H1 (cell line): ENCODE measurements around the gene ASXL1. TPM values are rescaled to one million over a fixed set of nuclear protein-coding genes. Genes with fewer than 3 reads are reported as not detected.

Source experiments
- MAFK ChIP-seq: IDR thresholded peaks from 2 replicates; pipeline ENCODE4 v1.6.1; 2012; ENCODE audit warnings: low read depth, mild to moderate bottlenecking, improper control_type of control experiment, low read length
- POLR2A ChIP-seq, 2 experiments: IDR thresholded peaks; 1 replicate in 1 of 2; 2 replicates in 1 of 2; pipeline ENCODE4 v1.6.1; 2011; ENCODE audit warnings: low read depth in 2 of 2, low read length in 2 of 2, mild to moderate bottlenecking in 2 of 2; ENCODE audit errors: control extremely low read depth in 1 of 2
- RNF2 ChIP-seq: fragments of 200-900, 300-1000 bp; sonication (generic); IDR thresholded peaks from 2 replicates; pipeline ENCODE4 v1.7.1; 2016; ENCODE audit warnings: borderline replicate concordance, low read depth, mild to moderate bottlenecking, antibody characterized with exemption, low read length; ENCODE audit not compliant: poor library complexity, severe bottlenecking; ENCODE audit errors: missing control alignments
- polyA plus RNA-seq, 7 experiments: library from polyadenylated mRNA; depleted of rRNA in 3 of 7; stranded (reverse) in 5 of 7; unstranded in 2 of 7; fragments of >200 nt in 5 of 7; fragments of 200-250 nt in 2 of 7; gene quantifications; 1 replicate in 5 of 7; 2 replicates in 1 of 7; 4 replicates in 1 of 7; pipeline versions ENCODE4 v1.2.1 to v1.2.3, GENCODE V29; 2011 to 2013; ENCODE audit warnings: missing spikeins in 2 of 7, mixed read lengths in 2 of 7
- total RNA-seq: library from RNA; stranded (reverse); fragmentation: NEBNext Ultra II Directional; extraction: Animal tissue kit (Norgen Biotek cat#: 25700); gene quantifications from 2 replicates; pipeline ENCODE4 v1.2.1, GENCODE V29; 2021
- TF ChIP-seq, protein P1 (sequence below): fragments of 300-600 bp; sonication (generic); IDR thresholded peaks from 2 replicates; pipeline ENCODE4 v1.7.1; 2012; ENCODE audit warnings: low read length, moderate library complexity, mild to moderate bottlenecking, inconsistent platforms; ENCODE audit not compliant: insufficient replicate concordance

Gene ASXL1
- total and polyA plus RNA-seq, 2 of the 8 experiments (the other 6 are each of a cell fraction or from before 2014, with no cell fraction given) = 10.6 to 26.5 TPM

DNA sequence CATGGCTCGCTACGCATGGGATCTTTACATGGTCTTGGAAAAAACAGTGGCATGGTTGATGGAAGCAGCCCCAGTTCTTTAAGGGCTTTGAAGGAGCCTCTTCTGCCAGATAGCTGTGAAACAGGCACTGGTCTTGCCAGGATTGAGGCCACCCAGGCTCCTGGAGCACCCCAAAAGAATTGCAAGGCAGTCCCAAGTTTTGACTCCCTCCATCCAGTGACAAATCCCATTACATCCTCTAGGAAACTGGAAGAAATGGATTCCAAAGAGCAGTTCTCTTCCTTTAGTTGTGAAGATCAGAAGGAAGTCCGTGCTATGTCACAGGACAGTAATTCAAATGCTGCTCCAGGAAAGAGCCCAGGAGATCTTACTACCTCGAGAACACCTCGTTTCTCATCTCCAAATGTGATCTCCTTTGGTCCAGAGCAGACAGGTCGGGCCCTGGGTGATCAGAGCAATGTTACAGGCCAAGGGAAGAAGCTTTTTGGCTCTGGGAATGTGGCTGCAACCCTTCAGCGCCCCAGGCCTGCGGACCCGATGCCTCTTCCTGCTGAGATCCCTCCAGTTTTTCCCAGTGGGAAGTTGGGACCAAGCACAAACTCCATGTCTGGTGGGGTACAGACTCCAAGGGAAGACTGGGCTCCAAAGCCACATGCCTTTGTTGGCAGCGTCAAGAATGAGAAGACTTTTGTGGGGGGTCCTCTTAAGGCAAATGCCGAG is 78.2 kb downstream of the ASXL1 start (continued):
- TF ChIP-seq, protein P1, sequence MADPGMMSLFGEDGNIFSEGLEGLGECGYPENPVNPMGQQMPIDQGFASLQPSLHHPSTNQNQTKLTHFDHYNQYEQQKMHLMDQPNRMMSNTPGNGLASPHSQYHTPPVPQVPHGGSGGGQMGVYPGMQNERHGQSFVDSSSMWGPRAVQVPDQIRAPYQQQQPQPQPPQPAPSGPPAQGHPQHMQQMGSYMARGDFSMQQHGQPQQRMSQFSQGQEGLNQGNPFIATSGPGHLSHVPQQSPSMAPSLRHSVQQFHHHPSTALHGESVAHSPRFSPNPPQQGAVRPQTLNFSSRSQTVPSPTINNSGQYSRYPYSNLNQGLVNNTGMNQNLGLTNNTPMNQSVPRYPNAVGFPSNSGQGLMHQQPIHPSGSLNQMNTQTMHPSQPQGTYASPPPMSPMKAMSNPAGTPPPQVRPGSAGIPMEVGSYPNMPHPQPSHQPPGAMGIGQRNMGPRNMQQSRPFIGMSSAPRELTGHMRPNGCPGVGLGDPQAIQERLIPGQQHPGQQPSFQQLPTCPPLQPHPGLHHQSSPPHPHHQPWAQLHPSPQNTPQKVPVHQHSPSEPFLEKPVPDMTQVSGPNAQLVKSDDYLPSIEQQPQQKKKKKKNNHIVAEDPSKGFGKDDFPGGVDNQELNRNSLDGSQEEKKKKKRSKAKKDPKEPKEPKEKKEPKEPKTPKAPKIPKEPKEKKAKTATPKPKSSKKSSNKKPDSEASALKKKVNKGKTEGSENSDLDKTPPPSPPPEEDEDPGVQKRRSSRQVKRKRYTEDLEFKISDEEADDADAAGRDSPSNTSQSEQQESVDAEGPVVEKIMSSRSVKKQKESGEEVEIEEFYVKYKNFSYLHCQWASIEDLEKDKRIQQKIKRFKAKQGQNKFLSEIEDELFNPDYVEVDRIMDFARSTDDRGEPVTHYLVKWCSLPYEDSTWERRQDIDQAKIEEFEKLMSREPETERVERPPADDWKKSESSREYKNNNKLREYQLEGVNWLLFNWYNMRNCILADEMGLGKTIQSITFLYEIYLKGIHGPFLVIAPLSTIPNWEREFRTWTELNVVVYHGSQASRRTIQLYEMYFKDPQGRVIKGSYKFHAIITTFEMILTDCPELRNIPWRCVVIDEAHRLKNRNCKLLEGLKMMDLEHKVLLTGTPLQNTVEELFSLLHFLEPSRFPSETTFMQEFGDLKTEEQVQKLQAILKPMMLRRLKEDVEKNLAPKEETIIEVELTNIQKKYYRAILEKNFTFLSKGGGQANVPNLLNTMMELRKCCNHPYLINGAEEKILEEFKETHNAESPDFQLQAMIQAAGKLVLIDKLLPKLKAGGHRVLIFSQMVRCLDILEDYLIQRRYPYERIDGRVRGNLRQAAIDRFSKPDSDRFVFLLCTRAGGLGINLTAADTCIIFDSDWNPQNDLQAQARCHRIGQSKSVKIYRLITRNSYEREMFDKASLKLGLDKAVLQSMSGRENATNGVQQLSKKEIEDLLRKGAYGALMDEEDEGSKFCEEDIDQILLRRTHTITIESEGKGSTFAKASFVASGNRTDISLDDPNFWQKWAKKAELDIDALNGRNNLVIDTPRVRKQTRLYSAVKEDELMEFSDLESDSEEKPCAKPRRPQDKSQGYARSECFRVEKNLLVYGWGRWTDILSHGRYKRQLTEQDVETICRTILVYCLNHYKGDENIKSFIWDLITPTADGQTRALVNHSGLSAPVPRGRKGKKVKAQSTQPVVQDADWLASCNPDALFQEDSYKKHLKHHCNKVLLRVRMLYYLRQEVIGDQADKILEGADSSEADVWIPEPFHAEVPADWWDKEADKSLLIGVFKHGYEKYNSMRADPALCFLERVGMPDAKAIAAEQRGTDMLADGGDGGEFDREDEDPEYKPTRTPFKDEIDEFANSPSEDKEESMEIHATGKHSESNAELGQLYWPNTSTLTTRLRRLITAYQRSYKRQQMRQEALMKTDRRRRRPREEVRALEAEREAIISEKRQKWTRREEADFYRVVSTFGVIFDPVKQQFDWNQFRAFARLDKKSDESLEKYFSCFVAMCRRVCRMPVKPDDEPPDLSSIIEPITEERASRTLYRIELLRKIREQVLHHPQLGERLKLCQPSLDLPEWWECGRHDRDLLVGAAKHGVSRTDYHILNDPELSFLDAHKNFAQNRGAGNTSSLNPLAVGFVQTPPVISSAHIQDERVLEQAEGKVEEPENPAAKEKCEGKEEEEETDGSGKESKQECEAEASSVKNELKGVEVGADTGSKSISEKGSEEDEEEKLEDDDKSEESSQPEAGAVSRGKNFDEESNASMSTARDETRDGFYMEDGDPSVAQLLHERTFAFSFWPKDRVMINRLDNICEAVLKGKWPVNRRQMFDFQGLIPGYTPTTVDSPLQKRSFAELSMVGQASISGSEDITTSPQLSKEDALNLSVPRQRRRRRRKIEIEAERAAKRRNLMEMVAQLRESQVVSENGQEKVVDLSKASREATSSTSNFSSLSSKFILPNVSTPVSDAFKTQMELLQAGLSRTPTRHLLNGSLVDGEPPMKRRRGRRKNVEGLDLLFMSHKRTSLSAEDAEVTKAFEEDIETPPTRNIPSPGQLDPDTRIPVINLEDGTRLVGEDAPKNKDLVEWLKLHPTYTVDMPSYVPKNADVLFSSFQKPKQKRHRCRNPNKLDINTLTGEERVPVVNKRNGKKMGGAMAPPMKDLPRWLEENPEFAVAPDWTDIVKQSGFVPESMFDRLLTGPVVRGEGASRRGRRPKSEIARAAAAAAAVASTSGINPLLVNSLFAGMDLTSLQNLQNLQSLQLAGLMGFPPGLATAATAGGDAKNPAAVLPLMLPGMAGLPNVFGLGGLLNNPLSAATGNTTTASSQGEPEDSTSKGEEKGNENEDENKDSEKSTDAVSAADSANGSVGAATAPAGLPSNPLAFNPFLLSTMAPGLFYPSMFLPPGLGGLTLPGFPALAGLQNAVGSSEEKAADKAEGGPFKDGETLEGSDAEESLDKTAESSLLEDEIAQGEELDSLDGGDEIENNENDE = no peak
- TF ChIP-seq MAFK (no peak), RNF2 (no peak), POLR2A (IDR thresholded peaks at IDR 0.05; ENCODE audit: control extremely low read depth in 1 of 2, low read depth in 2 of 2, low read length in 2 of 2) (no peak)
- TF ChIP-seq, all 59 proteins: peak for 0
